MV-4-11 (cell line): ENCODE results near the gene COL27A1.

Experiments used
- DNase-seq: peaks from one replicate; lab custom pipeline; 2025; lab: John Stamatoyannopoulos, UW

COL27A1 gene

GRCh38 chr9:114155263-114155994 lies at the start of gene COL27A1:
COL27A1 (plus strand) TSS chr9:114155537; CDS start chr9:114155951, 414 bp downstream.
- peak; percentile 61 for DNase-seq

DNA sequence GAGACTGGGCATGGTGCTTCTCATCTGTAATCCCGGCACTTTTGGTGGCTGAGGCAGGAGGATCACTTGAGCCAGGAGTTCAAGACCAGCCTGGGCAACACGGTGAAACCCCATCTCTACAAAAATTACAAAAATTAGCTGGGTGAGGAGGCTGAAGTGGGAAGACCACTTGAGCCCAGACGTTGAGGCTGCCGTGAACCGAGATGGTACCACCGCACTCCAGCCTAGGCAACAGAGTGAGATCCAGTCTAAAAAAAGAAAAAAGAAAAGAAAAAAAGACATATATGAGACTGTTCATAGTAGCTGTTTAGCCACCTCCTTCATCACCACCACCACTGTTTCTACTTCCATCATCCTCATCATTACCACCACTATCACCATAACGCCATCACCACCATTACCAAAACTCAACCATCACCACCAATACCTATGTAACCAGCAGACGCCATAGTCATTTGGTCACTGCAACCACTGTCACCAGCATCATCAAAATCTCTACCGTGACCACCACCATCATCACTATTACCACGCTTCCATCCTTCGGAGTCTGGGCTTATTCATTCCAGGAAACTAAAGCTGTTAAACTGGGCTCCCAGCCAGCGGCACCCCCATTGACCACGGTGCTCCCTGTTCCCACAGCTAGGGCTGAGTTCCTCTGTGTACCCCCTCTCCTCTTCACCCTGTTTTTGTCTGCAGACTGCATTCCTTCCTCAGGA lies 47.9 kb upstream of the COL27A1 start:
- no peak for DNase-seq

- peak; percentile 30 for DNase-seq
Observed at GRCh38 chr9:114108016-114108833, 47.1 kb upstream of the COL27A1 start.

DNA sequence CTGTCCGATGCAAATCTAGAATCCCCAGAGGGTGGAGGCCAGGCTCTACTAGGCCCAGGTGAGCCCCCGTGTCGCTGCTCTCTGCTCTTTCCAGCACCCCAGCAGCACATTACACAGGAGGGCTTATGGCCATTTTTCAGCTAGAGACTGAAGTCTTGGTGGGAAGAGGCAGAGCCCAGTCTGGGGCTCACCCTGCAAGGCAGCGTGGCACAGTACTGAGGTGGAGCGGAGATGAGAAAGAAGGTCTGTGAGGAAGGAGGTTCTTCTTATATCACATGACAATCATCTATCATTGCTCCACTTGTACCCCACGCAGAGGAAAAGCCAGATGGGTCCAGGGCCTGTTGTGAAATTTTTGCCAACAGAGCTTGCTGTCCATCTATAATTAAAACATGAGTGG lies 46.2 kb upstream of the COL27A1 start:
- no peak for DNase-seq

GRCh38 chr9:114110180-114110579 lies 45.2 kb upstream of the COL27A1 start:
- DNase-seq, result no peak

GRCh38 chr9:114112325-114112724 lies 43.0 kb upstream of the COL27A1 start:
- DNase-seq, result no peak

DNA sequence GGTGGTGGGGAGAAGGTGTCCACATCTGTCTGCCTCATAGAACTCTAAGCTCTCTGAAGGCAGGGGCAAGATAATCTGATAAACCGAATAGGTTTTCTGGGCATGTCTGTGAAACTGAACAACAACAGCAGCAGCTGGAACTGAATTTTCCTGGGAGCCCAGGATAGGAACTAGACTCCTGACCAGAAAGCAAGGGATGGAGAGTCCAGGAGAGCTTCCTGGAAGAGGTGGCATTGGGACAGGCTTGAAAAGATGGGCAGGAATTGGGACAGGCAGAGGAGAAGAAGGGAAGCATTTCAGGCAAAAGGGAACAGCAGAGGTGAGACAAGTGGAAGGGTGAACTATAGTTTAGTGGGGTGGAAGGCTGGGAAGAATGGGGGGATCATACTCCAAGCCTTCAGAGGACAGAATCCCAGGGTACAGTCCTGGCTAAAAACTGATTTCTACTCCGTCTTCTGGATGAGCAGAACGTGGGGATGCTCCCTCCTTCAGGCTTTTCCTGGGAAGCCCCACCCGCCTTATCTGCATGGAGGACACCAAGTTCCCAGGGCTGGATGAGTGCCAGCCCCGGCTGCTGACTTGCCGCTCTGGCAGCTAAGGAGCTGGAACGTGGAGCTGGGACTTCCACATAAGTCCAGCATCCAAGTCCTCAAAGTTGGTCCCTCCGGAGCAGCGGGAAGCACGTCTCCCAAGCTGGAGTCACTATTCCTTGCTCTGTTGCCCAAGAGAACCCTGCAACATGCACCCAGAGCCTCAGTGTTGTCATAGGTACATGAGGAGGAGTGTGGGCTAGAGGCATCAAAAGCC lies 42.4 kb upstream of the COL27A1 start:
- no peak for DNase-seq

GRCh38 chr9:114114364-114114763 lies 41.0 kb upstream of the COL27A1 start:
- DNase-seq, result no peak

- DNase-seq, result no peak
Observed at GRCh38 chr9:114115654-114116125, 39.6 kb upstream of the COL27A1 start.

DNA sequence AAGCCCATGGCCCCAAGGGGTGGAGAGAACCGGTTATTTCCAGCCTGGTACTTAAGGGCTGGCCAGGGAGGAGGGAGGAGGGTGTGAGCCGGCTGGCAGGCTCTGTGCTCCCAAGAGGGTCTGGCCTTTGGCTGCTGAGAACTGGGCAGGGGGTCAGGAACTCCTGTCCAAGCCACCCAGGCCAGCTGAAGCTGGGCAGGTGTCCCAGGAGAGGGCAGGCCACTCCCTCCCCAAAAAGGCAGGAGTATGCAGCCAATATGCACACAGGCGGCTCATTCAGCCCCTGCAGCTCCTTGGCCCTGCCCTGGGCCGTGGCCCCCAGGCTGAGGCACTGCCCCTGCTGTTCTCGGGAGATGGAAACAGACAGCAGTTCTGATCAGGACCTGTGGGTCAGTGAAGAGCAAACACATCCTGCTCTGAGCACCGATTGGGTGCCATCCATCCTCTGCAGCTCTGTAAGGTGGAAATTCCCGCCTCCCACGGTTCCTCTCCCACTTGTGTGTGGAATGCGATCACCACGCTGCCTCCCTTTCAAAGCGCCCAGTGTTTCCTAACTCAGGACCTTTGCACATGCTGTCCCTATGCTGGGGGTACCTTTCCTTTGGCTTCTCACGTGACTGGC lies 39.1 kb upstream of the COL27A1 start:
- no peak for DNase-seq

DNA sequence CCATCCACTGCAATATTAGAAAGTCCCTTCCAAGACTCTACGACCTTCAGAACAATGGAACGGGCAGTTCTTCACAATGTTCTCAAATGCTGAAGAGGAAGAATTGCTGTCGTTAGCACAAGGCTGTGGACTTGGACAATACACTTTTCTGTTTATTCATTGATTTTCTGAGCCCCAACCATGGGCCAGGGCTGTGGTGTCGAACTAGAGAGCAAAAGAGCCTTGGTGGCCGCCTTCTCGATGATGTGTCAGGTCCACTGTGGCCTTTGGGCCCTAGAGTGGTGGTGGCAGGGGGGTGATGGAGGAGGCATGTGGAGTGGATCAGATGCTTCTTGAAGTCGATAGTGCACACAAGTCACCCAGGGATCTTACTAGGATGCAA lies 37.7 kb upstream of the COL27A1 start:
- DNase-seq, result no peak

GRCh38 chr9:114117996-114118830 lies 37.1 kb upstream of the COL27A1 start:
- DNase-seq, result no peak

- DNase-seq, result no peak
Observed at GRCh38 chr9:114119242-114120191, 35.8 kb upstream of the COL27A1 start.

- DNase-seq, result no peak
Observed at GRCh38 chr9:114120192-114121014, 34.9 kb upstream of the COL27A1 start.

GRCh38 chr9:114121227-114122135 lies 33.9 kb upstream of the COL27A1 start:
- no peak for DNase-seq

- DNase-seq, result no peak
Observed at GRCh38 chr9:114122136-114123027, 33.0 kb upstream of the COL27A1 start.
